ENCODE results near the gene FUCA1. TPM values are rescaled to one million over a fixed set of nuclear protein-coding genes. Genes with fewer than 3 reads are reported as not detected.

The FUCA1 gene
- total RNA-seq, 1 experiment from 2014 or later: 14.3 TPM

DNA sequence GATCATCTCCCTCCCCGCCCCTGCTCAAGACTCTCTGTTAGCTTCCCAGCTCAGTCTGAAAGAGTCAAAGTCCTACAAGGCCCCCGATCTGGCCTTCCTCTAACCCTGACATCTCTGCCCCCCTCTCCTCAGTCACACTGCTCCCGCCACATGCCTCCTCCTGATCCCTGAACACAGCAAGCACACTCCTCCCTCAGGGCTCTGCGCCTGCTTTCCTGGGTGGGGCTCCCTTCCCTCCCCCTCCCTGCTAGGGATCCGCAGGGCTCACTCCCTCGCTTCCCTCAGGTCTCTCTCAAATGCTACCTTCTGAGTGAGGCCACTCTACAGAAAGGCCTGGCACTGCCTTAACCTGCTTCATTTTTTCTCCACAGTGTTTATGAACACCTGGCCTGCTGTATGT, 61.8 kb downstream of the FUCA1 start:
- TF ChIP-seq POLR2AphosphoS5 (IDR thresholded peaks at IDR 0.05; ENCODE audit: low read depth, low read length) (no peak), TCF7L2 (IDR thresholded peaks at IDR 0.05; ENCODE audit: low read depth, low read length) (no peak), SIN3A (IDR thresholded peaks at IDR 0.05; ENCODE audit: borderline replicate concordance, insufficient read depth, low read depth, low read length) (no peak)
- TF ChIP-seq, protein P1, sequence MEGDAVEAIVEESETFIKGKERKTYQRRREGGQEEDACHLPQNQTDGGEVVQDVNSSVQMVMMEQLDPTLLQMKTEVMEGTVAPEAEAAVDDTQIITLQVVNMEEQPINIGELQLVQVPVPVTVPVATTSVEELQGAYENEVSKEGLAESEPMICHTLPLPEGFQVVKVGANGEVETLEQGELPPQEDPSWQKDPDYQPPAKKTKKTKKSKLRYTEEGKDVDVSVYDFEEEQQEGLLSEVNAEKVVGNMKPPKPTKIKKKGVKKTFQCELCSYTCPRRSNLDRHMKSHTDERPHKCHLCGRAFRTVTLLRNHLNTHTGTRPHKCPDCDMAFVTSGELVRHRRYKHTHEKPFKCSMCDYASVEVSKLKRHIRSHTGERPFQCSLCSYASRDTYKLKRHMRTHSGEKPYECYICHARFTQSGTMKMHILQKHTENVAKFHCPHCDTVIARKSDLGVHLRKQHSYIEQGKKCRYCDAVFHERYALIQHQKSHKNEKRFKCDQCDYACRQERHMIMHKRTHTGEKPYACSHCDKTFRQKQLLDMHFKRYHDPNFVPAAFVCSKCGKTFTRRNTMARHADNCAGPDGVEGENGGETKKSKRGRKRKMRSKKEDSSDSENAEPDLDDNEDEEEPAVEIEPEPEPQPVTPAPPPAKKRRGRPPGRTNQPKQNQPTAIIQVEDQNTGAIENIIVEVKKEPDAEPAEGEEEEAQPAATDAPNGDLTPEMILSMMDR (IDR thresholded peaks at IDR 0.05): no peak
- TF ChIP-seq, protein P2, sequence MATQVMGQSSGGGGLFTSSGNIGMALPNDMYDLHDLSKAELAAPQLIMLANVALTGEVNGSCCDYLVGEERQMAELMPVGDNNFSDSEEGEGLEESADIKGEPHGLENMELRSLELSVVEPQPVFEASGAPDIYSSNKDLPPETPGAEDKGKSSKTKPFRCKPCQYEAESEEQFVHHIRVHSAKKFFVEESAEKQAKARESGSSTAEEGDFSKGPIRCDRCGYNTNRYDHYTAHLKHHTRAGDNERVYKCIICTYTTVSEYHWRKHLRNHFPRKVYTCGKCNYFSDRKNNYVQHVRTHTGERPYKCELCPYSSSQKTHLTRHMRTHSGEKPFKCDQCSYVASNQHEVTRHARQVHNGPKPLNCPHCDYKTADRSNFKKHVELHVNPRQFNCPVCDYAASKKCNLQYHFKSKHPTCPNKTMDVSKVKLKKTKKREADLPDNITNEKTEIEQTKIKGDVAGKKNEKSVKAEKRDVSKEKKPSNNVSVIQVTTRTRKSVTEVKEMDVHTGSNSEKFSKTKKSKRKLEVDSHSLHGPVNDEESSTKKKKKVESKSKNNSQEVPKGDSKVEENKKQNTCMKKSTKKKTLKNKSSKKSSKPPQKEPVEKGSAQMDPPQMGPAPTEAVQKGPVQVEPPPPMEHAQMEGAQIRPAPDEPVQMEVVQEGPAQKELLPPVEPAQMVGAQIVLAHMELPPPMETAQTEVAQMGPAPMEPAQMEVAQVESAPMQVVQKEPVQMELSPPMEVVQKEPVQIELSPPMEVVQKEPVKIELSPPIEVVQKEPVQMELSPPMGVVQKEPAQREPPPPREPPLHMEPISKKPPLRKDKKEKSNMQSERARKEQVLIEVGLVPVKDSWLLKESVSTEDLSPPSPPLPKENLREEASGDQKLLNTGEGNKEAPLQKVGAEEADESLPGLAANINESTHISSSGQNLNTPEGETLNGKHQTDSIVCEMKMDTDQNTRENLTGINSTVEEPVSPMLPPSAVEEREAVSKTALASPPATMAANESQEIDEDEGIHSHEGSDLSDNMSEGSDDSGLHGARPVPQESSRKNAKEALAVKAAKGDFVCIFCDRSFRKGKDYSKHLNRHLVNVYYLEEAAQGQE (IDR thresholded peaks at IDR 0.05; ENCODE audit: insufficient read depth in 1 of 2, low read depth in 2 of 2, low read length in 1 of 2): no peak
- intact Hi-C loops (cut with micrococcal nuclease; ENCODE audit: unreplicated experiment): no loop called here
- CTCF ChIA-PET: interaction anchor here (0.5 kb wide), 1 partner anchor 48 kb away, joined by 3 read pairs; no protein-coding TSS in a partner anchor
- no peak for DNase-seq (ENCODE audit: low read depth, low spot score)
- no peak for ATAC-seq
- H3K36me3 ChIP-seq (ENCODE audit: control insufficient read depth, insufficient read depth, low read length): no peaks in the 10 kb centered on the region
- POLR2A ChIA-PET: interaction anchor here (0.6 to 0.8 kb wide), 2 partner anchors 10 to 19 kb away, joined by 3 to 4 read pairs; partner anchors contain the start of gene HMGCL
- no peak overlapping the region for H3K27ac ChIP-seq (ENCODE audit: low read length)
- H3K27me3 ChIP-seq (ENCODE audit: control insufficient read depth, insufficient read depth, low read length): no peaks in the 10 kb centered on the region
- no peak overlapping the region for H3K4me3 ChIP-seq (ENCODE audit: low read depth in 2 of 2, low read length in 2 of 2)
- no peaks in the 10 kb centered on the region for H3K9me3 ChIP-seq (ENCODE audit: control insufficient read depth, insufficient read depth, low read depth, low read length)
- H3K4me1 ChIP-seq (ENCODE audit: control insufficient read depth, insufficient read depth, low read length): peaks cover 8% of the 10 kb centered on the region
- in situ Hi-C loops (cut with HindIII; ENCODE audit: low pct_unique_long_range_greater_than_20kb, low sequenced_read_pairs): no loop called here
- no TSS peak for BruUV-seq (replicated peaks)

DNA sequence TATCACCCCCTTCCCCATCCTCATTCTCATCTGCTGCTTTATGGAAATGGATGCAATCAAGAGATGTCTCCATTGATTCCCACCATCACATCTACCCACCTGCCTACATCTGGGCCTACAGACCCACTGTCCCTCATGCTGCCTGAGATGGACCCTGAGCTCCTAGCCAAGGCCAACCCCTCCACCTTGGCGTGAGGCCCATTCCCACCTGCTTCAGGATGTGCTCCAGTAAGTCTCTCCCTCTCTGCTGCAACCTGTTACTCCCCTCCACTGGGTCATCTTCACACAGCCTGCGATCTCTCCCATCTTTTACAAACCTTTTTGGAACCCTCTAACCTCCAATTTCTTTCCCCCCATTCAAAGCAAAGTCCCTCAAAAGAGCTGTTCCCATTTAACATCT, 63.1 kb downstream of the FUCA1 start:
- TF ChIP-seq POLR2AphosphoS5 (IDR thresholded peaks at IDR 0.05; ENCODE audit: low read depth, low read length) (no peak), TCF7L2 (IDR thresholded peaks at IDR 0.05; ENCODE audit: low read depth, low read length) (no peak), SIN3A (IDR thresholded peaks at IDR 0.05; ENCODE audit: borderline replicate concordance, insufficient read depth, low read depth, low read length) (no peak)
- TF ChIP-seq, protein P1 (IDR thresholded peaks at IDR 0.05): no peak
- TF ChIP-seq, protein P2 (IDR thresholded peaks at IDR 0.05; ENCODE audit: insufficient read depth in 1 of 2, low read depth in 2 of 2, low read length in 1 of 2): no peak
- Histone ChIP-seq H3K9me3 (ENCODE audit: control insufficient read depth, insufficient read depth, low read depth, low read length) (no peaks in the 10 kb centered on the region), H3K27me3 (ENCODE audit: control insufficient read depth, insufficient read depth, low read length) (no peaks in the 10 kb centered on the region), H3K27ac (ENCODE audit: low read length) (no peak overlapping the region), H3K4me1 (ENCODE audit: control insufficient read depth, insufficient read depth, low read length) (peaks cover 9% of the 10 kb centered on the region), H3K4me3 (ENCODE audit: low read depth in 2 of 2, low read length in 2 of 2) (no peak overlapping the region), H3K36me3 (ENCODE audit: control insufficient read depth, insufficient read depth, low read length) (peaks cover 3% of the 10 kb centered on the region; the same call in 1 of the 2 replicates)
- intact Hi-C loops (cut with micrococcal nuclease; ENCODE audit: unreplicated experiment) (no loop called here), in situ Hi-C loops (cut with HindIII; ENCODE audit: low pct_unique_long_range_greater_than_20kb, low sequenced_read_pairs) (no loop called here)
- DNase-seq (ENCODE audit: low read depth, low spot score) (no peak), ATAC-seq (no peak)
- CTCF ChIA-PET: no interaction called here
- POLR2A ChIA-PET: no interaction called here
- no TSS peak for BruUV-seq (replicated peaks)
